Measurements from ENCODE around the gene XRCC6. TPM values are rescaled to one million over a fixed set of nuclear protein-coding genes. Genes with fewer than 3 reads are reported as not detected.
"Not testable (repeated sequence)": the region's sequence is repeated elsewhere in the genome, so short reads cannot be mapped to it uniquely, and the experiment has no call there.

XRCC6 gene
- total RNA-seq, 2 experiments from 2014 or later = 215 to 222 TPM

GRCh38 chr22:41663594-41663993 is 42.5 kb downstream of the XRCC6 start:
- H3K4me1 Mint-ChIP-seq; POLR2A ChIA-PET; H3K9me3 Mint-ChIP-seq; H3K4me3 Mint-ChIP-seq; ATAC-seq (ENCODE audit: low read depth); H3K27me3 Mint-ChIP-seq; DNase-seq: not testable (repeated sequence)
- peaks cover 19% of the 10 kb centered on the region for H3K36me3 Mint-ChIP-seq
- peak overlapping the region; percentile 64 for H3K27ac Mint-ChIP-seq

DNA sequence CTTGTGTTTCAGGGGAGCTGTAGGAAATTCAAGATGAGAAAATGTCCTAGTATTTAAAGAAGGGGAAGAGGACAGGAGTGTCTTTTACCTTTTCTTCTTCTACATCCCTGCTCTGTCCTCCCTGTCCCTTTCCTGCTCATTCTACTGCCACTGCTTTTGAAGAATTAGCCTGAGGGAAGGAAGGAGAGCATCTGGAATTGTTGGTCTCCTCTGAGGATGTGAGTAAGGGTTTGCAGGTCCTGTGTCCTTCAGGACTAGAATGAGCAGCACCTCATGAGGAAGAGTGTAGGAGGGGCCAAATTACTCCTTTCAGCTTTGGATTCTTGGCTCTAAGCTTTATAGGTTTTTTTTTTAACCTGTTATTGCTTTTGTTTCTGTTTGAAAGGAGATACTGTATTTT is 43.4 kb downstream of the XRCC6 start:
- no peak overlapping the region for H3K4me3 Mint-ChIP-seq
- peaks cover 19% of the 10 kb centered on the region for H3K36me3 Mint-ChIP-seq
- ATAC-seq (ENCODE audit: low read depth) (no peak), DNase-seq (no peak)
- POLR2A ChIA-PET = interaction anchor here (0.8 kb wide), 1 partner anchor 43 kb away, joined by 3 read pairs; the partner anchor contains the start of genes DESI1 and XRCC6
- H3K27ac Mint-ChIP-seq = no peak overlapping the region
- no peaks in the 10 kb centered on the region for H3K27me3 Mint-ChIP-seq
- H3K9me3 Mint-ChIP-seq = no peaks in the 10 kb centered on the region
- peaks cover 7% of the 10 kb centered on the region for H3K4me1 Mint-ChIP-seq

- POLR2A ChIA-PET = interaction anchor here (0.5 to 0.8 kb wide), 2 partner anchors 44 to 118 kb away, joined by 3 read pairs; partner anchors contain the start of genes DESI1 and XRCC6
- H3K27me3 Mint-ChIP-seq = no peaks in the 10 kb centered on the region
- peaks cover 8% of the 10 kb centered on the region for H3K4me1 Mint-ChIP-seq
- peak overlapping the region; percentile 67 for H3K27ac Mint-ChIP-seq
- DNase-seq (no peak), ATAC-seq (ENCODE audit: low read depth) (no peak)
- H3K36me3 Mint-ChIP-seq = peaks cover 18% of the 10 kb centered on the region
- H3K9me3 Mint-ChIP-seq = no peaks in the 10 kb centered on the region
- H3K4me3 Mint-ChIP-seq = no peak overlapping the region
Measured at GRCh38 chr22:41664951-41665350, 43.9 kb downstream of the XRCC6 start.

DNA sequence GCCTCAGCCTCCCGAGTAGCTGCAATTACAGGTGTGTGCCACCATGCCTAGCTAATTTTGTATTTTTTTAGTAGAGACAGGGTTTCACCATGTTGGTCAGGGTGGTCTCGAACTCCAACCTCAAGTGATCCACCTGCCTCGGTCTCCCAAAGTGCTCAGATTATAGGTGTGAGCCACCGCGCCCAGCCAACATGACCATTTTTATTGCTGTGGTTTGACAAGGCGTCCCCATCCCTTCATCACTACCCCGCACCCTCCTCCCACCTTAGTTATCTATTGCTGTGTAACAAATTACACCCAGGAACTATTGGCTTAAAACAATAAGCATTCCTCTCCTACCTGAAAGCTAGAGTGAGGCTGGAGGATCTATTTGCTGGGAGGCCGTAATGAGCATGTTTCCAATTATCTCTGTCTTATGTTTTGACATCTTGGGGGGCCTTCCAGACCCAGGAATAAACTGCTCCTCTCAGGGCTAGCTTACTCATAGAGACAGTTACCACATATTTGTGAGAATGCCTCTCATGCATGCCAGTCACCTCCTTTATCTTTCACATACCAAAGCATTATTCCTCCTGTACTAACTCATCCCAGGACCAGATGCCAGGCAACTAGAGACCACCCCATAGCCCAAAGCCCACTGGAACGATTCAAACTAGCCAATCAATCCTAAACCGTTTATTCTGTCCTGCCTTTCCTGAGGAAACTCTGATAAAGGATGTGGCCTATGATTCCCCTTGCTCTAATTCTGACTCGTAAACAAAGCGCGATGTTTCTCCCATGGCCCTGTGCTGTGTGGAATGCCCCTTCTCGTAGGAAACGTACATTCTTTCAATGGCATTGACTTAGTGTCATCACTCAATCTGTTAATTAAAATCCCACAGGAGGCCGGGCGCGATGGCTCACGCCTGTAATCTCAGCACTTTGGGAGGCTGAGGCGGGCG is 48.1 kb downstream of the XRCC6 start:
- H3K4me3 Mint-ChIP-seq = no peak overlapping the region
- ATAC-seq (ENCODE audit: low read depth) (no peak), DNase-seq (no peak)
- H3K9me3 Mint-ChIP-seq = no peaks in the 10 kb centered on the region
- H3K36me3 Mint-ChIP-seq = peaks cover 3% of the 10 kb centered on the region
- no peaks in the 10 kb centered on the region for H3K27me3 Mint-ChIP-seq
- no peak overlapping the region for H3K27ac Mint-ChIP-seq
- POLR2A ChIA-PET = interaction anchor here (0.6 kb wide), 1 partner anchor 321 kb away, joined by 4 read pairs; no protein-coding TSS in a partner anchor
- peaks cover 8% of the 10 kb centered on the region for H3K4me1 Mint-ChIP-seq

DNA sequence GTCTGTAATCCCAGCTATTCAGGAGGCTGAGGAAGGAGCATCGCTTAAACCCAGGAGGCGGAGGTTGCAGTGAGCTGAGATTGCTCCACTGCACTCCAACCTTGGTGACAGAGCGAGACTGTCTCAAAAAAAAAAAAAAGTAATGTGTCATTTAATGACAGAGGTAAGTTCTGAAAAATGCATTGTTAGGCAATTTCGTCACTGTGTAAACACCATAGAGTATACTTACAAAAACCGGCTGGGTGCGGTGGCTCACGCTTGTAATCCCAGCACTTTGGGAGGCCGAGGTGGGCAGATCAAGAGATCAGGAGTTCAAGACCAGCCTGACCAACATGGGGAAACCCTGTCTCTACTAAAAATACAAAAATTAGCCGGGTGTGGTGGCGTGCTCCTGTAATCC is 51.0 kb downstream of the XRCC6 start:
- not testable (repeated sequence) for DNase-seq; H3K36me3 Mint-ChIP-seq; H3K4me1 Mint-ChIP-seq; H3K27ac Mint-ChIP-seq; H3K27me3 Mint-ChIP-seq; H3K9me3 Mint-ChIP-seq; ATAC-seq (ENCODE audit: low read depth); H3K4me3 Mint-ChIP-seq
- POLR2A ChIA-PET = interaction anchor here (0.7 kb wide), 1 partner anchor 818 kb away, joined by 3 read pairs; no protein-coding TSS in a partner anchor

GRCh38 chr22:41672780-41673509 is 51.9 kb downstream of the XRCC6 start:
- no peak for ATAC-seq (ENCODE audit: low read depth)
- Mint-ChIP-seq H3K27ac (no peak overlapping the region), H3K27me3 (no peaks in the 10 kb centered on the region), H3K9me3 (no peaks in the 10 kb centered on the region), H3K36me3 (peaks cover 10% of the 10 kb centered on the region), H3K4me3 (no peak overlapping the region), H3K4me1 (peaks cover 8% of the 10 kb centered on the region)
- POLR2A ChIA-PET = no interaction called here
- no peak for DNase-seq

GRCh38 chr22:41674846-41675340 is 53.8 kb downstream of the XRCC6 start:
- no peak overlapping the region for H3K27ac Mint-ChIP-seq
- peaks cover 17% of the 10 kb centered on the region for H3K36me3 Mint-ChIP-seq

DNA sequence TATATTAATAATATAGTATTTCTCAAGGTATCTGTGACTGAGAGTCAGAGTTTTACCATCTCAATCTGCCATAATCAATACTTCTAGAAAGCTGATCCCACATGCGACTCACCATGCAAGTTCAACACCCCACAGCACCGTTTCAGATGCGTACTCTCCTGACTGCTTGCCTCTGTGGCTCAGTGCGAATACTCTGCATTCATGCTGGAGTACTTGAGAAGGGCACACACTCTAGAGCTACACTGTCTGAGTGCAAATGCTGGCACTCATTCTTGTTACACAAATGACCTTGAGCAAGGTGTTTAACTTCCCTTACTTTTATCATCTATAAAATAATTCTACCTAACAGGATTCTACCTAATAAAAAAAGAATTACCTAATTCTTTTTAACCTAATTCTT is 55.0 kb downstream of the XRCC6 start:
- POLR2A ChIA-PET = interaction anchor here (0.5 to 0.7 kb wide), 3 partner anchors 13 to 369 kb away, joined by 4 to 5 read pairs (median 5); partner anchors contain the start of gene SNU13
- Mint-ChIP-seq H3K36me3 (peaks cover 17% of the 10 kb centered on the region), H3K4me1 (peaks cover 4% of the 10 kb centered on the region), H3K4me3 (no peak overlapping the region), H3K27me3 (no peaks in the 10 kb centered on the region), H3K27ac (no peak overlapping the region), H3K9me3 (no peaks in the 10 kb centered on the region)
- DNase-seq = no peak
- no peak for ATAC-seq (ENCODE audit: low read depth)

More at GRCh38 chr22:41674846-41675340, 53.8 kb downstream of the XRCC6 start:
- POLR2A ChIA-PET = interaction anchor here (0.9 to 1.2 kb wide), 2 partner anchors 9 to 14 kb away, joined by 3 read pairs; partner anchors contain the start of gene SNU13
- no peak overlapping the region for H3K4me3 Mint-ChIP-seq
- H3K4me1 Mint-ChIP-seq = peaks cover 4% of the 10 kb centered on the region
- no peaks in the 10 kb centered on the region for H3K9me3 Mint-ChIP-seq
- DNase-seq (no peak), ATAC-seq (ENCODE audit: low read depth) (no peak)
- H3K27me3 Mint-ChIP-seq = no peaks in the 10 kb centered on the region

DNA sequence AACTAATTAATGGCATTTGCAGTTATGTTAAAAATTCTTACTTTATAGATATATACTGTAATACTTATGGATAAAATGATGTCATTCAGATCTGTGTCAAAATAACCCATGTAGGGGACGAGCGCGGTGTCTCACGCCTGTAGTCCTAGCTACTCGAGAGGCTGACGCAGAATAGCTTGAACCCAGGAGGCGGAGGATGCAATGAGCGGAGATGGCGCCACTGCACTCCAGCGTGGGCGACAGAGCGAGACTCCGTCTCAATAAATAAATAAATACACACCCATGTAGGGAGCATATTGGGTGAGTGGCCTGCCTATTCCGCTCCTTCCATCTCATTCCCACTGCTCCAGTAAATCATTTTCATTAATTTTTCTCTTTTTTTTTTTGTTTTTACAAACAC is 60.5 kb downstream of the XRCC6 start:
- H3K27ac Mint-ChIP-seq = peak overlapping the region; percentile 96
- ATAC-seq (ENCODE audit: low read depth) = no peak
- H3K9me3 Mint-ChIP-seq = no peaks in the 10 kb centered on the region
- no peaks in the 10 kb centered on the region for H3K27me3 Mint-ChIP-seq
- peak overlapping the region; percentile 94 for H3K4me3 Mint-ChIP-seq
- peaks cover 16% of the 10 kb centered on the region for H3K4me1 Mint-ChIP-seq
- POLR2A ChIA-PET = no interaction called here
- H3K36me3 Mint-ChIP-seq = peaks cover 18% of the 10 kb centered on the region
- no peak for DNase-seq

DNA sequence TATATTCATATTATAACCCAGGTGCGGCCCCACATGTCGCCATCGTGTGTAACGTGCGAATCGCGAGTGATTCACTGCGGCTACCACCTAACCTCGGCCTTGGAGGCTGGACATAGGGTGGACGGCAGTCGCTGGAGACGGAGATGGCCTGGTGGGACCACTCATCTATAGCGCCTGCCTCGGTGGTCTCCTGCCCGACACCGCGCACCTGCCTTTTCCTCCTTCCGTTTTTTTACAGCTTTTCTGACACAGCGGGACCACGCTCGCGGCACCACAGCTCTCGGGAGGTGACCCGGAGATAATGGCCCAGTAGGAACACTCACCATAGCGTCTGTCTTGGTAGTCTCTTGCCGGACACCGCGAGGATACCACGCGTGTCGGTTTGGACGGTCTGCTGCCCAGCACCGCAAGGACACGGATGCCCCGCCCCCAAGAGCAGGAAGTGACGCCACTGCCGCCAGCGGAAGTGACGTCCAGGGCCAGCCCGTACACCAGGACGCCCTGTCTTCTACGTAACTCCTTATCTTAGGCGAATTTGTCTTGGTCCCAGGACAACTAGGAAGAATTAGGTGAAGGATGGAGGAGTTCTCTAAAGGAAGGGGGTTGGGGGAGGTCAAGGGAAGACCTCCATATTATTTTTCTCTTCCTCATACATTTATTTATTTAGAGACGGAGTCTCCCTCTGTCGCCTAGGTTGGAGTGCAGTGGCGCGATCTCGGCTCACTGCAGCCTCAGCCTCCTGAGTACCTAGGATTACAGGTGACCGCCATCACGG is 61.1 kb downstream of the XRCC6 start:
- peaks cover 16% of the 10 kb centered on the region for H3K36me3 Mint-ChIP-seq

GRCh38 chr22:41683052-41683451 is 62.0 kb downstream of the XRCC6 start:
- H3K27ac Mint-ChIP-seq = peak overlapping the region; percentile 96
- H3K27me3 Mint-ChIP-seq = no peaks in the 10 kb centered on the region
- H3K4me3 Mint-ChIP-seq = peak overlapping the region; percentile 94
- no peak for DNase-seq
- POLR2A ChIA-PET = no interaction called here
- H3K36me3 Mint-ChIP-seq = peaks cover 13% of the 10 kb centered on the region
- no peak for ATAC-seq (ENCODE audit: low read depth)
- H3K9me3 Mint-ChIP-seq = no peaks in the 10 kb centered on the region
- H3K4me1 Mint-ChIP-seq = peaks cover 22% of the 10 kb centered on the region

More for the DNA sequence above, 61.1 kb downstream of the XRCC6 start:
- POLR2A ChIA-PET = no interaction called here
- Mint-ChIP-seq H3K9me3 (no peaks in the 10 kb centered on the region), H3K4me3 (peak overlapping the region; percentile 94), H3K27me3 (no peaks in the 10 kb centered on the region), H3K4me1 (peaks cover 17% of the 10 kb centered on the region), H3K27ac (peak overlapping the region; percentile 96)
- DNase-seq = peak; percentile 88
- peak; percentile 85 for ATAC-seq (ENCODE audit: low read depth)

DNA sequence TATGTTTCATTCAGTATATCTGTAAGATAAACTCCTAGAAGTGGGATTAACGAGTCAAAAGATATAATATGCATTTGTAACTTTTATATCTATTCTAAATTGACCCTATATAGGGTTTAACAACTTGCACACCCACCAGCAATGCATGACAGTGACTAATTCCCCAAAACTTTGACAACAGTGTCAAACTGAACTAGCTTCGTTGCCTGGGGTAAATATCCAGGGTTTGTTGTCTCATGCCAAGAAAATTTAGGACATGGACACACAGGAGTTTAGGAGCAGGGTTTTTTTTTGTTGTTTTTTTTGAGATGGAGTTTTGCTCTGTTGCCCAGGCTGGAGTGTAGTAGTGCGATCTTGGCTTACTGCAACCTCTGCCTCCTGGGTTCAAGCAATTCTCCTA is 62.5 kb downstream of the XRCC6 start:
- peak overlapping the region; percentile 96 for H3K27ac Mint-ChIP-seq
- POLR2A ChIA-PET = no interaction called here
- no peaks in the 10 kb centered on the region for H3K9me3 Mint-ChIP-seq
- DNase-seq = no peak
- peaks cover 22% of the 10 kb centered on the region for H3K4me1 Mint-ChIP-seq
- H3K4me3 Mint-ChIP-seq = no peak overlapping the region
- H3K27me3 Mint-ChIP-seq = no peaks in the 10 kb centered on the region
- H3K36me3 Mint-ChIP-seq = peaks cover 8% of the 10 kb centered on the region
- ATAC-seq (ENCODE audit: low read depth) = no peak
